Mesenchymal stem cell (in vitro differentiated cells and primary cell): ENCODE data around the gene MAMDC4.

Experiments
- DNase-seq: peaks from one replicate; pipeline ENCODE4 v3.0.0-alpha.2; 2013
- H2AFZ ChIP-seq: one replicate; pipeline ENCODE4 v1.6.1; 2013; ENCODE audit warnings: low read depth, mild to moderate bottlenecking, control low read depth, inconsistent platforms, low read length, moderate library complexity
- H2AK5ac ChIP-seq: 2 replicates; pipeline ENCODE4 v1.6.1; 2013; ENCODE audit warnings: low read length, moderate library complexity, mild to moderate bottlenecking, inconsistent platforms; ENCODE audit not compliant: severe bottlenecking
- H2BK120ac ChIP-seq: one replicate; pipeline ENCODE4 v1.6.1; 2013; ENCODE audit warnings: low read depth, mild to moderate bottlenecking, inconsistent platforms, low read length, moderate library complexity
- H2BK12ac ChIP-seq, 2 experiments: one replicate each; pipeline ENCODE4 v1.6.1; 2013; ENCODE audit warnings: inconsistent platforms in 2 of 2, low read length in 2 of 2, mild to moderate bottlenecking in 2 of 2, moderate library complexity in 2 of 2, control low read depth in 1 of 2
- H2BK15ac ChIP-seq: one replicate; pipeline ENCODE4 v1.6.1; 2013; ENCODE audit warnings: mild to moderate bottlenecking, low read depth, inconsistent platforms; ENCODE audit not compliant: poor library complexity, severe bottlenecking
- H2BK5ac ChIP-seq: 2 replicates; pipeline ENCODE4 v1.6.1; 2013; ENCODE audit warnings: low read depth, mild to moderate bottlenecking, low read length, control low read depth, inconsistent platforms; ENCODE audit not compliant: poor library complexity, severe bottlenecking
- H3K14ac ChIP-seq, 2 experiments: one replicate each; pipeline ENCODE4 v1.6.1; 2013; ENCODE audit warnings: inconsistent platforms in 2 of 2, low read length in 2 of 2, control low read depth in 1 of 2, mild to moderate bottlenecking in 1 of 2, moderate library complexity in 1 of 2
- H3K18ac ChIP-seq, 2 experiments: one replicate each; pipeline ENCODE4 v1.6.1; 2013; ENCODE audit warnings: inconsistent platforms in 2 of 2, low read length in 2 of 2, control low read depth in 1 of 2, low read depth in 1 of 2, mild to moderate bottlenecking in 1 of 2
- H3K23ac ChIP-seq, 2 experiments: one replicate each; pipeline ENCODE4 v1.6.1; 2013; ENCODE audit warnings: inconsistent platforms in 2 of 2, low read length in 2 of 2, mild to moderate bottlenecking in 2 of 2, moderate library complexity in 2 of 2, control low read depth in 1 of 2
- H3K27ac ChIP-seq: 2 replicates; pipeline ENCODE4 v1.5.1; 2013; ENCODE audit warnings: mild to moderate bottlenecking, moderate library complexity, low read length, control low read depth, inconsistent platforms; ENCODE audit not compliant: poor library complexity, severe bottlenecking
- H3K27me3 ChIP-seq, 2 experiments: 2 replicates each; pipeline versions ENCODE4 v1.6.1 to v1.7.0; 2013; ENCODE audit warnings: low read length in 2 of 2, mild to moderate bottlenecking in 2 of 2, moderate library complexity in 2 of 2, control low read depth in 1 of 2, inconsistent platforms in 1 of 2; ENCODE audit not compliant: control insufficient read depth in 1 of 2, insufficient read depth in 1 of 2
- H3K36me3 ChIP-seq, 2 experiments: 2 replicates each; pipeline versions ENCODE4 v1.6.1 to v1.7.0; 2013; ENCODE audit warnings: low read length in 2 of 2, control low read depth in 1 of 2, inconsistent platforms in 1 of 2, low read depth in 1 of 2, mild to moderate bottlenecking in 1 of 2; ENCODE audit not compliant: insufficient read depth in 2 of 2, control insufficient read depth in 1 of 2
- H3K4ac ChIP-seq, 2 experiments: one replicate each; pipeline ENCODE4 v1.6.1; 2013; ENCODE audit warnings: inconsistent platforms in 2 of 2, low read length in 2 of 2, mild to moderate bottlenecking in 2 of 2, moderate library complexity in 2 of 2, control low read depth in 1 of 2, low read depth in 1 of 2
- H3K4me1 ChIP-seq: 2 replicates; pipeline ENCODE4 v1.6.1; 2013; ENCODE audit warnings: low read depth, low read length, control low read depth; ENCODE audit not compliant: control insufficient read depth, insufficient read depth
- H3K4me2 ChIP-seq: 2 replicates; pipeline ENCODE4 v1.6.1; 2013; ENCODE audit warnings: low read length, mild to moderate bottlenecking, inconsistent platforms; ENCODE audit not compliant: poor library complexity, severe bottlenecking
- H3K4me3 ChIP-seq, 2 experiments: 2 replicates each; pipeline versions ENCODE4 v1.5.1 to v1.7.0; 2013; ENCODE audit warnings: low read length in 2 of 2, mild to moderate bottlenecking in 2 of 2, control low read depth in 1 of 2, low read depth in 1 of 2; ENCODE audit not compliant: insufficient read depth in 1 of 2
- H3K79me1 ChIP-seq: replicated peaks from 2 replicates; pipeline ENCODE4 v1.6.1; 2013; ENCODE audit warnings: mild to moderate bottlenecking, control low read depth, low read length, inconsistent platforms; ENCODE audit not compliant: poor library complexity, severe bottlenecking
- H3K9ac ChIP-seq: 2 replicates; pipeline ENCODE4 v1.7.0; 2013; ENCODE audit warnings: mild to moderate bottlenecking, low read length, moderate library complexity
- H3K9me3 ChIP-seq: 2 replicates; pipeline ENCODE4 v1.7.0; 2013; ENCODE audit warnings: mild to moderate bottlenecking, low read length; ENCODE audit not compliant: control insufficient read depth
- H4K8ac ChIP-seq: one replicate; pipeline ENCODE4 v1.6.1; 2013; ENCODE audit warnings: inconsistent platforms, mild to moderate bottlenecking, low read length, moderate library complexity
- H4K91ac ChIP-seq: one replicate; pipeline ENCODE4 v1.6.1; 2013; ENCODE audit warnings: mild to moderate bottlenecking, low read length, inconsistent platforms
- WGBS: methylation state at CpG from one replicate; pipeline ENCODE4 v1.1.7; 2013; ENCODE audit warnings: mixed read lengths; 5-methylcytosine and 5-hydroxymethylcytosine counted together

The MAMDC4 gene

GRCh38 chr9:136849038-136849959 lies 2.8 kb upstream of the MAMDC4 start, which contains the start of gene PHPT1:
Gene PHPT1, plus strand, starts transcription at chr9:136849409. Its CDS starts 22 bp downstream, at chr9:136849431.
- peak within 1 kb of the TSS; percentile 96 for H4K91ac ChIP-seq
- peaks cover 45% of the 10 kb centered on the region for H3K4me1 ChIP-seq
- H3K27ac ChIP-seq = peak within 1 kb of the TSS; percentile 100
- H3K9ac ChIP-seq = peak within 1 kb of the TSS; percentile 91
- H2BK120ac ChIP-seq = peak within 1 kb of the TSS; percentile 97
- peak within 1 kb of the TSS; percentile 94 for H3K4me2 ChIP-seq
- peak within 1 kb of the TSS; percentile 88 to 96 for H3K4me3 ChIP-seq
- peaks cover 0 to 18% of the 10 kb centered on the region in 2 experiments for H3K27me3 ChIP-seq
- peak within 1 kb of the TSS; percentile 97 for H2BK5ac ChIP-seq
- peaks cover 0 to 68% of the 10 kb centered on the region in 2 experiments for H3K36me3 ChIP-seq
- H2BK15ac ChIP-seq = peak within 1 kb of the TSS; percentile 90
- H3K4ac ChIP-seq = peak within 1 kb of the TSS; percentile 87 to 91
- H3K18ac ChIP-seq = peak within 1 kb of the TSS; percentile 97 to 98
- H3K79me1 ChIP-seq = peaks cover 26% of the 10 kb centered on the region
- peak within 1 kb of the TSS; percentile 99 for H4K8ac ChIP-seq
- DNase-seq = peak; percentile 99
- WGBS = under 1% methylated on average over 62 of the region's 77 CpGs
- peak within 1 kb of the TSS; percentile 29 for H2AK5ac ChIP-seq
- peak within 1 kb of the TSS; percentile 6 to 98 for H3K14ac ChIP-seq
- H3K23ac ChIP-seq = peak within 1 kb of the TSS; percentile 4 to 92
- peak within 1 kb of the TSS in 1 of 2 experiments; percentile 92 for H2BK12ac ChIP-seq
- peak within 1 kb of the TSS; percentile 62 for H2AFZ ChIP-seq
- H3K9me3 ChIP-seq = no peaks in the 10 kb centered on the region

GRCh38 chr9:136849960-136850865 lies 1.9 kb upstream of the MAMDC4 start:
- Histone ChIP-seq H2BK12ac (peak overlapping the region in 1 of 2 experiments; percentile 55), H3K4me2 (peak overlapping the region; percentile 94), H3K27me3 (peaks cover 0 to 16% of the 10 kb centered on the region in 2 experiments), H3K4me3 (peak overlapping the region; percentile 88 to 96), H3K36me3 (peaks cover 0 to 68% of the 10 kb centered on the region in 2 experiments), H3K4me1 (peaks cover 53% of the 10 kb centered on the region), H3K79me1 (peaks cover 26% of the 10 kb centered on the region), H4K8ac (peak overlapping the region; percentile 42), H2AK5ac (peak overlapping the region; percentile 29), H2BK120ac (no peak overlapping the region), H3K23ac (no peak overlapping the region), H3K14ac (peak overlapping the region in 1 of 2 experiments; percentile 30), H3K9me3 (no peaks in the 10 kb centered on the region), H2BK15ac (no peak overlapping the region), H2AFZ (no peak overlapping the region), H3K4ac (peak overlapping the region; percentile 12 to 86), H2BK5ac (peak overlapping the region; percentile 85), H3K18ac (peak overlapping the region; percentile 90 to 91), H3K27ac (peak overlapping the region; percentile 26), H3K9ac (peak overlapping the region; percentile 87), H4K91ac (peak overlapping the region; percentile 66)
- 69% methylated on average over 43 of the region's 43 CpGs for WGBS
- DNase-seq = no peak

GRCh38 chr9:136850866-136851775 lies 1.0 kb upstream of the MAMDC4 start:
- Histone ChIP-seq H3K4ac (no peak overlapping the region), H2AFZ (no peak overlapping the region), H3K4me3 (peak overlapping the region in 1 of 2 experiments; percentile 96), H3K18ac (no peak overlapping the region), H3K4me2 (no peak overlapping the region), H3K4me1 (peaks cover 62% of the 10 kb centered on the region), H3K36me3 (peaks cover 0 to 59% of the 10 kb centered on the region in 2 experiments), H2BK5ac (no peak overlapping the region), H4K91ac (no peak overlapping the region), H2AK5ac (no peak overlapping the region), H2BK12ac (peak overlapping the region in 1 of 2 experiments; percentile 15), H3K14ac (no peak overlapping the region), H3K27ac (no peak overlapping the region), H3K79me1 (peaks cover 26% of the 10 kb centered on the region), H2BK120ac (no peak overlapping the region), H3K27me3 (peaks cover 0 to 9% of the 10 kb centered on the region in 2 experiments), H3K9ac (peak overlapping the region; percentile 87), H4K8ac (peak overlapping the region; percentile 51), H2BK15ac (no peak overlapping the region), H3K23ac (peak overlapping the region in 1 of 2 experiments; percentile 14), H3K9me3 (no peaks in the 10 kb centered on the region)
- DNase-seq = no peak
- WGBS = 94% methylated on average over 23 of the region's 23 CpGs
